Heart left ventricle (tissue), 16 donors: Measurements from ENCODE around the gene KCNIP3. TPM values are rescaled to one million over a fixed set of nuclear protein-coding genes. Genes with fewer than 3 reads are reported as not detected.

Source experiments
- ATAC-seq, 4 donors: fragments of 200-7000 bp; cut with Tn5 transposase; one replicate each; pipeline ENCODE4 v1.9.1; 2020 to 2022; ENCODE audit warnings: moderate library complexity in 4 of 4, mild to moderate bottlenecking in 3 of 4, moderate number of reproducible peaks in 1 of 4
- DNase-seq, 5 donors: peaks; one replicate each; pipeline ENCODE4 v3.0.0-alpha.2; 2020
- H3K27ac ChIP-seq, 12 donors: fragments of 200-600 bp; sonication (generic) in 4 of 12; one replicate each; pipeline versions ENCODE4 v1.5.0 to v1.8.0; 2016 to 2022; ENCODE audit warnings: mild to moderate bottlenecking in 2 of 12
- H3K27me3 ChIP-seq, 9 donors: fragments of 200-600 bp; sonication (generic) in 2 of 9; one replicate each; pipeline versions ENCODE4 v1.5.1 to v1.8.0; 2016 to 2022; ENCODE audit warnings: mild to moderate bottlenecking in 3 of 9
- H3K36me3 ChIP-seq, 9 donors: fragments of 200-600 bp; sonication (generic) in 2 of 9; one replicate each; pipeline versions ENCODE4 v1.5.0 to v1.8.0; 2018 to 2022; ENCODE audit warnings: mild to moderate bottlenecking in 2 of 9
- H3K4me1 ChIP-seq, 12 donors: fragments of 200-600 bp; sonication (generic) in 4 of 12; one replicate each; pipeline versions ENCODE4 v1.5.0 to v1.8.0; 2016 to 2022; ENCODE audit warnings: mild to moderate bottlenecking in 3 of 12
- H3K4me3 ChIP-seq, 12 donors: fragments of 200-600 bp; sonication (generic) in 4 of 12; one replicate each; pipeline versions ENCODE4 v1.5.0 to v1.8.0; 2017 to 2022; ENCODE audit warnings: mild to moderate bottlenecking in 9 of 12, moderate library complexity in 4 of 12
- H3K9me3 ChIP-seq, 12 donors: fragments of 200-600 bp; sonication (generic) in 4 of 12; one replicate each; pipeline versions ENCODE4 v1.5.0 to v1.8.0; 2016 to 2022; ENCODE audit warnings: mild to moderate bottlenecking in 1 of 12
- POLR2A ChIP-seq, 2 donors: fragments of 450-650 bp; IDR thresholded peaks; one replicate each; pipeline ENCODE4 v1.6.1; 2017; ENCODE audit warnings: antibody characterized with exemption in 2 of 2, mild to moderate bottlenecking in 2 of 2, moderate library complexity in 2 of 2
- WGBS, 4 donors: extraction: QIAGEN DNeasy Blood & Tissue Kit in 2 of 4; methylation state at CpG; one replicate each; pipeline versions ENCODE4 v1.1.5 to v1.1.7; 2013 to 2018; 5-methylcytosine and 5-hydroxymethylcytosine counted together
- intact Hi-C, 10 donors: fragments of 100-400 bp; cut with DNase I; formaldehyde crosslinking; loops; one replicate each; pipeline versions ENCODE4 v1.11.1 to v1.14.2; 2022
- polyA plus RNA-seq, 2 donors: library from polyadenylated mRNA; stranded (reverse); fragments of 200-250 nt; gene quantifications; one replicate each; pipeline ENCODE4 v1.2.3, GENCODE V29; 2013
- total RNA-seq, 9 donors: library from RNA; depleted of rRNA in 2 of 9; stranded (reverse); fragments of >200 nt in 2 of 9; fragmentation: NEBNext Ultra II Directional in 3 of 9; extraction: Animal tissue kit (Norgen Biotek cat#: 25700) in 3 of 9; gene quantifications; one replicate each; pipeline versions ENCODE4 v1.1.0 to v1.2.4, GENCODE V29; 2016 to 2023
- TF ChIP-seq, protein P1 (sequence below), 12 donors: fragments of 200-600 bp; sonication (generic) in 4 of 12; IDR thresholded peaks; one replicate each; pipeline versions ENCODE4 v1.5.0 to v1.8.0; 2018 to 2022; ENCODE audit warnings: antibody characterized with exemption in 12 of 12, mild to moderate bottlenecking in 5 of 12
- donor health status: ischemic (EF 13 %, LVEDD 7.1; RV severe dilation, severe dysfunction).
- donor health status: healthy with polysubstance abuse.
- donor health status: DM: no; HTN: yes; CAD: no.
- donor health status: DM: no; HTN: no; CAD: no.
- donor health status: ischemic (EF 25% LVEDD 6.9; RV normal size, moderate dysfunction).
- donor health status: ischemic (EF 25% LVEDD 5.7; RV mildly dilated, moderate dysfunction).
- donor health status: healthy.
- donor health status: DM: yes; HTN: yes; CAD: no.
- donor health status: ischemic (EF 35%, LVEDD 5.7; RV mildly dilated, moderate dysfunction).
- donor health status: nonischemic (EF 11% LVEDD 7.7; RV severe dilation, severe dysfunction).
- donor health status: DM: yes; HTN: yes; CAD: no.
- donor health status: PGD.
- donor health status: ischemic (EF 29% LVEDD 5.4; RV normal size, mild dysfunction).
- donor health status: nonischemic (EF 23%, LVEDD 6.1; RV moderate dilation, normal function).

Gene KCNIP3
- total and polyA plus RNA-seq, 11 donors: 2.7 to 8.3 (median 4.0) TPM

DNA sequence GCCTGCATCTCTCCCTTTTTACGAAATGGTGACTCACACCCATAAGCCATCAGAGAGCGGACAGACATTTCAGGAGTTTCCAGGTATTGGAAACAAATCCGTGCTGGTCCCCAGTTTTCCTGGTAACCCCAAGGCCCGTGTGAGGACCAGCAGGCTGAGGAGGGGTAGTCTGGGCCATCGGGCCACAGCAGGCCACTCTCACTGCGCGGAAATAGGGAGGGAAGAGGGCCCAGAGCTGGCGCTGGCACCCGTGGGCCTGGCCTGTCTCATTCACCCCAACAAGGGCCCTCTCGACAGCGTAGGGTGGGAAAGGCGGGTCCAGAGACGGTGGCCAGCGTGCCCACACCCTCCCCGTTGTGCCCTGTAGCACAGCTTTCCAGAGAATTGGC is 91.7 kb downstream of the KCNIP3 start:
- Histone ChIP-seq H3K9me3 (no peaks in the 10 kb centered on the region), H3K27me3 (peaks cover 0 to 6% (median 0%) of the 10 kb centered on the region in 9 donors), H3K4me3 (peak overlapping the region in 3 of 12 donors; percentile 23 to 35 (median 28)), H3K27ac (no peak overlapping the region), H3K36me3 (no peaks in the 10 kb centered on the region), H3K4me1 (peaks cover 0 to 22% (median 9%) of the 10 kb centered on the region in 12 donors)
- TF ChIP-seq POLR2A (IDR thresholded peaks at IDR 0.05): no peak
- TF ChIP-seq, protein P1, sequence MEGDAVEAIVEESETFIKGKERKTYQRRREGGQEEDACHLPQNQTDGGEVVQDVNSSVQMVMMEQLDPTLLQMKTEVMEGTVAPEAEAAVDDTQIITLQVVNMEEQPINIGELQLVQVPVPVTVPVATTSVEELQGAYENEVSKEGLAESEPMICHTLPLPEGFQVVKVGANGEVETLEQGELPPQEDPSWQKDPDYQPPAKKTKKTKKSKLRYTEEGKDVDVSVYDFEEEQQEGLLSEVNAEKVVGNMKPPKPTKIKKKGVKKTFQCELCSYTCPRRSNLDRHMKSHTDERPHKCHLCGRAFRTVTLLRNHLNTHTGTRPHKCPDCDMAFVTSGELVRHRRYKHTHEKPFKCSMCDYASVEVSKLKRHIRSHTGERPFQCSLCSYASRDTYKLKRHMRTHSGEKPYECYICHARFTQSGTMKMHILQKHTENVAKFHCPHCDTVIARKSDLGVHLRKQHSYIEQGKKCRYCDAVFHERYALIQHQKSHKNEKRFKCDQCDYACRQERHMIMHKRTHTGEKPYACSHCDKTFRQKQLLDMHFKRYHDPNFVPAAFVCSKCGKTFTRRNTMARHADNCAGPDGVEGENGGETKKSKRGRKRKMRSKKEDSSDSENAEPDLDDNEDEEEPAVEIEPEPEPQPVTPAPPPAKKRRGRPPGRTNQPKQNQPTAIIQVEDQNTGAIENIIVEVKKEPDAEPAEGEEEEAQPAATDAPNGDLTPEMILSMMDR (IDR thresholded peaks at IDR 0.05): no peak
- intact Hi-C loops: loop anchor here in 1 of 10 donors (5.0 kb wide), 1 partner anchor 42 kb away; no protein-coding TSS in a partner anchor
- no peak for DNase-seq
- WGBS, 4 donors: 39 to 45% (median 42%) methylated on average over 15 of the region's 15 CpGs
- no peak for ATAC-seq

DNA sequence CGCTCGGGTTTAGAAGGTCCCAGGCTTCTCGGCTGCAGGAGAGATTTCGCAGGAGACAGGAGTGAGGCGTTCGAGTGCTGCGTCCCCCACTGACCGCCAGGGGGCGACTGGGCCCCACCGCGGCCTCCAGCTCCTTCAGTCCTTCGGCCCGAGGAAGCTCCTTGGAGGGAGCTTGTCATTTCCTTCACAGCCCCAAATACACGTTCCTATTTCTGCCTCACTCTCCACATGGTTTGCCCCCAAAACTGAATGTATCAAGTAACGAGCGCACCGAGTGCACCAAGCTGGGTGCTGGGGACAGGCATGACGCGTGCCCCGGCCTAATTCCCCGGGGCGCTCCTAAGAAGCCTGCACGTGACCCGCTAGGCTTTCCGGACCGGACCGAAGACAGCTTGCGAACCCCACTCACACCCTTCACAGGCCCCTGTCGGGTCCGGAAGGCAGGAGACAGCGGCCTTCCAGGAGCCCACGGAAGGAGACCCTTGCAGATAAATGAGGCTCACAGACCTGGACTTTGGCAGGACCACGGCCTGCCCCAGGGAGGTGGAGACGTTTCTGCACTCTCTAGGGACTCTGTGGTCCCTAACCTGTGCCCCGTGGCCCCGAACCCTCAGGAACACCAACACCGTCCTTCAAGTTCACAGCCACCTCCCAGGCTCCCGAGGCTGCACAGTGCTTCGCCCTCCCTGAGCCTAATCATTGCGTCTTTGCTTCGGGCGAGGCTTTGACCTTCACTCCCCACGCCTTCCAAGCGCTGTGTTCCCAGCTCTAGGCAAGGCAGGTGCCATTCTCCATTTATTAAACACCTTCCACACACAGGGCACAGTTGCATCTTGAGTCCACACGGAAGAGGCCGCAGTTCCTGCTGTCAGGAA is 92.3 kb downstream of the KCNIP3 start:
- DNase-seq (peak; percentile 41 to 79 (median 54)), ATAC-seq (peak in 3 of 4 donors; percentile 46 to 75 (median 64))
- intact Hi-C loops: loop anchor here in 3 of 10 donors (5.0 kb wide), 1 partner anchor 42 kb away; no protein-coding TSS in a partner anchor
- Histone ChIP-seq H3K4me3 (peak overlapping the region in 4 of 12 donors; percentile 23 to 40 (median 32)), H3K27me3 (peaks cover 0 to 6% (median 0%) of the 10 kb centered on the region in 9 donors), H3K9me3 (no peaks in the 10 kb centered on the region), H3K4me1 (peaks cover 0 to 22% (median 5%) of the 10 kb centered on the region in 12 donors), H3K36me3 (no peaks in the 10 kb centered on the region), H3K27ac (no peak overlapping the region)
- WGBS, 4 donors: 56 to 70% (median 61%) methylated on average over 35 to 46 of the region's 46 CpGs
- TF ChIP-seq, protein P1 (IDR thresholded peaks at IDR 0.05): peak; percentile 74 to 95 (median 87)
- no peak for TF ChIP-seq POLR2A (IDR thresholded peaks at IDR 0.05)

DNA sequence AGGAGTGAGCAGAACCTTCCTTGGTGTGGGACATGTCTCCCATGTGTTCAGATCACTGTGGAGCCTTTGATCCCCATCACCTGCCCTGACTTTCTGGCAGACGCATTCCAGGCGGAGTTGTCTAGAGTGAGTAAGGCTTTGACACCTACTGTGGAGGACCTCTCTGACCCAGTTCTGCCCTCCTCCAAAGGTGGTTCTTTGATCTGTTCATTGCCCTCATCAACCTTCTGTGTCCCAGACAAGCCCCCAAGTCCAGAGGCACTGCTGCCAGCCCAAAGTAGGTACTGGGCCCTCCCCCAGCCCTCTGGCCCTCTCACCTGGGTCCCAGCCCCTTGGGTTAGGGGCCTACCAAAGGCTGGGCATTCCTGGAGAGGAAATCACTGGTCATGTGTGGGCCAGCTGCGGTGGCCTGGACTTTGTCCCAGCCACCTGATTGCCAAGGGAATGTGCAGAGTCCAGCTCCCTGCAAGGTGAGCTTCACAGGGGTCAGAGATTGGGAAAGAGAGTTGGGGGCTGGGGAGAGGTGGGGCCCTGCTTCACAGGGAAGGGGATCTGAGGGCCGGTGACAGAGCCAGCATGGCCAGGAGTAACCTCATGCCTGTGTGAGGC is 93.2 kb downstream of the KCNIP3 start:
- DNase-seq (no peak), ATAC-seq (no peak)
- TF ChIP-seq, protein P1 (IDR thresholded peaks at IDR 0.05): no peak
- peaks cover 0 to 6% (median 0%) of the 10 kb centered on the region in 9 donors for H3K27me3 ChIP-seq
- H3K4me3 ChIP-seq: no peak overlapping the region
- intact Hi-C loops: loop anchor here in 2 of 10 donors (5.0 kb wide), 1 partner anchor 43 kb away; no protein-coding TSS in a partner anchor
- no peak overlapping the region for H3K27ac ChIP-seq
- no peaks in the 10 kb centered on the region for H3K36me3 ChIP-seq
- peaks cover 0 to 16% (median 4%) of the 10 kb centered on the region in 12 donors for H3K4me1 ChIP-seq
- WGBS, 4 donors: 74 to 85% (median 83%) methylated on average over 3 to 4 of the region's 4 CpGs
- H3K9me3 ChIP-seq: no peaks in the 10 kb centered on the region

DNA sequence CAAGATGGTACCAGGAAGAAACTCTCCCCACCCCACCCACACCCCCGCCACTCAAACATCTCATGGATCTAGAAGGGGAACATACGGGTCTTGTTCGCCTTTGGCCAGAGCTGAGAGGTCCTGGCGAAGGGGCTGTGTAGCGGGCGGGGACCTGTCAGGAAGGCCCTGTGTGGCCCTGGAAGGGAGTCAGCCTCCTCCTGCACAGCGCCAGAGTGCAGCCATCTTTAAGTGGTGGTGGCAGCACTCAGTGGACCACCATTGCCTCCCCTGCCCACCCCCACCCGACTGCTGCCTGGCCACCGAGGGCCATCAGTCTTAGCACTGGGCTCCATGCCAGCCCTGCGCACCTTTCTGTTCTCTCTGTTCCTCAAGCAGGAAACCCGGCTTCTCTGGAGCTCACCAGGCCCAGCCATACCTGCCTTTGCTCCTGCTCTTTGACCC is 93.8 kb downstream of the KCNIP3 start:
- Histone ChIP-seq H3K27ac (no peak overlapping the region), H3K9me3 (no peaks in the 10 kb centered on the region), H3K36me3 (no peaks in the 10 kb centered on the region), H3K4me1 (peaks cover 0 to 16% (median 3%) of the 10 kb centered on the region in 12 donors), H3K27me3 (peaks cover 0 to 6% (median 0%) of the 10 kb centered on the region in 9 donors), H3K4me3 (no peak overlapping the region)
- no peak for TF ChIP-seq POLR2A (IDR thresholded peaks at IDR 0.05)
- TF ChIP-seq, protein P1 (IDR thresholded peaks at IDR 0.05): no peak
- WGBS, 4 donors: 84 to 87% (median 86%) methylated on average over 8 to 11 of the region's 11 CpGs
- intact Hi-C loops: loop anchor here in 2 of 10 donors (5.0 kb wide), 1 partner anchor 44 kb away; no protein-coding TSS in a partner anchor
- DNase-seq (no peak), ATAC-seq (no peak)
